K562 (cell line): Measurements from ENCODE around the gene ACKR3. TPM values are rescaled to one million over a fixed set of nuclear protein-coding genes. Genes with fewer than 3 reads are reported as not detected.

ENCODE experiments used
- ATAC-seq: fragments of 200-7000 bp; cut with Tn5 transposase; 3 replicates; pipeline ENCODE4 v1.9.1; 2020; ENCODE audit warnings: moderate library complexity
- BruUV-seq: library from RNA; stranded (reverse); fragments of 400-500 nt; replicated peaks from 2 replicates; lab custom pipeline; 2021; lab: Mats Ljungman, UMichigan
- CTCF ChIA-PET: fragments of 300-600 bp; formaldehyde crosslinking; extraction: SDS; loops from one replicate; lab custom pipeline; 2021; ENCODE audit warnings: low intra/inter-chr PET ratio; lab: Yijun Ruan, JAX
- POLR2A ChIA-PET: fragments of 300-600, 350-650 bp; sonication (Branson Sonifier 250); formaldehyde crosslinking; extraction: SDS; loops from one replicate; lab custom pipeline; 2021; ENCODE audit warnings: antibody characterized with exemption, inconsistent platforms; lab: Yijun Ruan, JAX
- DNase-seq, 4 experiments: peaks; one replicate each; pipeline versions ENCODE4 v3.0.0 to v3.0.0-alpha.2; 2011 to 2018; ENCODE audit warnings: low spot score in 3 of 4, mixed read lengths in 3 of 4; ENCODE audit errors: extremely low read depth in 1 of 4
- FAIRE-seq: peaks from 2 replicates; lab custom pipeline; 2011; peaks lifted over from hg19 to GRCh38; lab: Jason Lieb, UNC
- H2AFZ ChIP-seq: 2 replicates; pipeline ENCODE4 v1.6.0; 2011; ENCODE audit warnings: low read depth, low read length, control low read depth, inconsistent platforms
- H3K27ac ChIP-seq: fragments of 200-600 bp; 3 replicates; pipeline ENCODE4 v1.8.0; 2011; ENCODE audit warnings: low read depth, mild to moderate bottlenecking, control low read depth, inconsistent platforms, low read length, moderate library complexity, mixed read lengths; ENCODE audit errors: extremely low read depth
- H3K27me3 ChIP-seq, 2 experiments: fragments of 300-600 bp in 1 of 2; 2 replicates in 1 of 2; 3 replicates in 1 of 2; pipeline versions ENCODE4 v1.6.0 to v1.8.0; 2011; ENCODE audit warnings: inconsistent platforms in 2 of 2, low read length in 2 of 2, mild to moderate bottlenecking in 1 of 2, mixed read lengths in 1 of 2, moderate library complexity in 1 of 2; ENCODE audit not compliant: control insufficient read depth in 2 of 2, insufficient read depth in 2 of 2
- H3K36me3 ChIP-seq: fragments of 300-600 bp; 3 replicates; pipeline ENCODE4 v1.8.0; 2011; ENCODE audit warnings: mild to moderate bottlenecking, low read length, inconsistent platforms; ENCODE audit not compliant: control insufficient read depth, insufficient read depth
- H3K4me1 ChIP-seq, 2 experiments: fragments of 200-600 bp in 1 of 2; replicated peaks in 1 of 2; 2 replicates in 1 of 2; 3 replicates in 1 of 2; pipeline versions ENCODE4 v1.5.1 to v1.8.0; 2011; ENCODE audit warnings: inconsistent platforms in 2 of 2, low read length in 2 of 2, mild to moderate bottlenecking in 1 of 2, mixed read lengths in 1 of 2, moderate library complexity in 1 of 2; ENCODE audit not compliant: control insufficient read depth in 2 of 2, insufficient read depth in 2 of 2
- H3K4me2 ChIP-seq: 2 replicates; pipeline ENCODE4 v1.6.1; 2011; ENCODE audit warnings: low read length, control low read depth, inconsistent platforms, mixed read lengths; ENCODE audit not compliant: insufficient read depth
- H3K4me3 ChIP-seq: fragments of 200-600 bp; sonication (generic), shearing (Covaris generic); 2 replicates; pipeline ENCODE4 v1.5.1; 2016; ENCODE audit warnings: control low read depth, inconsistent platforms
- H3K79me2 ChIP-seq: fragments of 200-600 bp; 3 replicates; pipeline ENCODE4 v1.8.0; 2011; ENCODE audit warnings: low read length, inconsistent platforms; ENCODE audit not compliant: control insufficient read depth, insufficient read depth
- H3K9ac ChIP-seq, 2 experiments: 2 replicates each; pipeline versions ENCODE4 v1.6.0 to v1.6.1; 2011; ENCODE audit warnings: low read depth in 2 of 2, low read length in 2 of 2, control low read depth in 1 of 2, inconsistent platforms in 1 of 2, mild to moderate bottlenecking in 1 of 2, mixed read lengths in 1 of 2; ENCODE audit not compliant: insufficient read depth in 1 of 2
- H3K9me1 ChIP-seq: one replicate; pipeline ENCODE4 v1.6.0; 2011; ENCODE audit warnings: inconsistent platforms, mild to moderate bottlenecking, low read length, moderate library complexity; ENCODE audit not compliant: control insufficient read depth, insufficient read depth
- H3K9me3 ChIP-seq: replicated peaks from 2 replicates; pipeline ENCODE4 v1.5.1; 2011; ENCODE audit warnings: low read depth, low read length, inconsistent platforms; ENCODE audit not compliant: control insufficient read depth, insufficient read depth
- H4K20me1 ChIP-seq: replicated peaks from 2 replicates; pipeline ENCODE4 v1.6.1; 2011; ENCODE audit warnings: low read length, inconsistent platforms, mixed read lengths; ENCODE audit not compliant: control insufficient read depth, insufficient read depth
- CBFA2T3 ChIP-seq: fragments of 450-650 bp; IDR thresholded peaks from 2 replicates; pipeline ENCODE4 v1.6.1; 2017
- CREB1 ChIP-seq, 2 experiments: sonication (generic) in 1 of 2; formaldehyde crosslinking in 1 of 2; IDR thresholded peaks; 2 replicates each; pipeline versions ENCODE4 v1.6.1 to v1.8.0; 2012 to 2022; ENCODE audit warnings: inconsistent platforms in 1 of 2, mild to moderate bottlenecking in 1 of 2, missing genetic modification reagents in 1 of 2, moderate library complexity in 1 of 2
- ELF1 ChIP-seq: fragments of 200-800 bp; sonication (Bioruptor generic); IDR thresholded peaks from 2 replicates; pipeline ENCODE4 v1.6.1; 2016; ENCODE audit warnings: missing genetic modification characterization, missing compliant biosample characterization
- FOXJ2 ChIP-seq: fragments of 200-800 bp; sonication (Bioruptor generic); IDR thresholded peaks from 2 replicates; pipeline ENCODE4 v1.6.1; 2016; ENCODE audit warnings: missing genetic modification characterization, missing compliant biosample characterization
- FOXP1 ChIP-seq: sonication (generic); formaldehyde crosslinking; IDR thresholded peaks from 2 replicates; pipeline ENCODE4 v1.8.0; 2022; ENCODE audit warnings: mild to moderate bottlenecking, missing genetic modification reagents
- MAZ ChIP-seq, 2 experiments: fragments of 450-650 bp in 1 of 2; sonication (generic) in 1 of 2; formaldehyde crosslinking; IDR thresholded peaks in 1 of 2; conservative IDR thresholded peaks in 1 of 2; 2 replicates each; pipeline versions ENCODE4 v1.4.0 to v1.5.0; 2020; ENCODE audit warnings: mild to moderate bottlenecking in 1 of 2, missing genetic modification reagents in 1 of 2
- NFIX ChIP-seq: fragments of 250-450 bp; sonication (Bioruptor Pico); IDR thresholded peaks from 2 replicates; pipeline ENCODE4 v1.4.0; 2020; ENCODE audit warnings: low read depth, mild to moderate bottlenecking, moderate library complexity
- PML ChIP-seq: IDR thresholded peaks from 2 replicates; pipeline ENCODE4 v1.6.1; 2012; ENCODE audit warnings: low read length, inconsistent platforms
- SIN3A ChIP-seq, 2 experiments: fragments of 150-350 bp in 1 of 2; IDR thresholded peaks; 2 replicates each; pipeline ENCODE4 v1.6.1; 2011 to 2016; ENCODE audit warnings: borderline replicate concordance in 2 of 2, low read depth in 2 of 2, low read length in 2 of 2, mild to moderate bottlenecking in 2 of 2, moderate library complexity in 2 of 2; ENCODE audit not compliant: control insufficient read depth in 1 of 2
- ZC3H8 ChIP-seq: fragments of 450-650 bp; IDR thresholded peaks from 2 replicates; pipeline ENCODE4 v1.6.1; 2017
- ZNF511 ChIP-seq: sonication (generic); formaldehyde crosslinking; IDR thresholded peaks from 2 replicates; pipeline ENCODE4 v1.8.0; 2022; ENCODE audit warnings: mild to moderate bottlenecking, missing genetic modification reagents
- WGBS: fragments of 100-300 bp; shearing (Covaris generic); methylation state at CpG from one replicate; pipeline ENCODE4 v1.1.6; 2016; ENCODE audit warnings: low coverage, mixed read lengths; ENCODE audit not compliant: insufficient coverage; ENCODE audit errors: missing lambda C conversion rate; 5-methylcytosine and 5-hydroxymethylcytosine counted together
- in situ Hi-C: fragments of 300-500 bp; cut with MboI; formaldehyde crosslinking; loops from 4 replicates; pipeline ENCODE4 v1.15.0; 2018; ENCODE audit warnings: inconsistent platforms, mixed read lengths
- intact Hi-C: fragments of 100-400 bp; cut with micrococcal nuclease; formaldehyde crosslinking; loops from 2 replicates; pipeline ENCODE4 v1.14.2; 2022
- polyA plus RNA-seq, 8 experiments: library from polyadenylated mRNA; depleted of rRNA in 4 of 8; stranded (reverse) in 5 of 8; unstranded in 3 of 8; fragments of >200 nt; fragmentation: Nextera tagmentation in 2 of 8; fragmentation: Illumina TruSeq in 1 of 8; extraction: Ambion mirVana in 2 of 8; extraction: Trizol in 1 of 8; gene quantifications; 2 replicates each; pipeline versions ENCODE4 v1.2.1 to v1.2.3, GENCODE V29; 2011 to 2014; ENCODE audit warnings: inconsistent platforms in 1 of 8, missing spikeins in 1 of 8
- total RNA-seq, 7 experiments: library from RNA; depleted of rRNA in 6 of 7; stranded (reverse); fragments of >200 nt in 6 of 7; fragmentation: Illumina TruSeq in 2 of 7; extraction: Trizol in 2 of 7; gene quantifications; 2 replicates each; pipeline versions ENCODE4 v1.2.1 to v1.2.3, GENCODE V29; 2011 to 2021; ENCODE audit warnings: low replicate concordance in 1 of 7

The ACKR3 gene
- total and polyA plus RNA-seq, 9 of the 15 experiments (the other 6 are each of a cell fraction or from before 2014, with no cell fraction given) = 0.07 TPM; not detected in 8

- no peaks in the 10 kb centered on the region for H3K79me2 ChIP-seq
- intact Hi-C loops = no loop called here
- H3K27me3 ChIP-seq = peaks cover 0 to 21% of the 10 kb centered on the region in 2 experiments; a peak in 3 of 5 replicates
- ATAC-seq = no peak
- no peaks in the 10 kb centered on the region for H3K9me1 ChIP-seq
- no peaks in the 10 kb centered on the region; a peak in 1 of 5 replicates for H3K4me1 ChIP-seq
- TF ChIP-seq FOXP1 (CRISPR knock-in tag) (no peak), ELF1 (tag) (no peak), FOXJ2 (no peak), CREB1 (IDR thresholded peaks at IDR 0.05) (no peak), CREB1 (CRISPR knock-in tag; IDR thresholded peaks at IDR 0.05) (no peak), CBFA2T3 (no peak), MAZ (CRISPR knock-in tag; conservative IDR thresholded peaks at IDR 0.05 in 1 of 2, IDR thresholded peaks at IDR 0.05 in 1 of 2) (no peak), PML (no peak), SIN3A (IDR thresholded peaks at IDR 0.05; ENCODE audit: borderline replicate concordance in 2 of 2, control insufficient read depth in 1 of 2, low read depth in 2 of 2, low read length in 2 of 2) (no peak), ZC3H8 (no peak), ZNF511 (no peak), NFIX (CRISPR knock-in tag) (no peak)
- no peak overlapping the region for H3K9ac ChIP-seq
- 0% methylated on average over 13 of the region's 15 CpGs for WGBS
- H3K9me3 ChIP-seq = no peaks in the 10 kb centered on the region
- ChIA-PET POLR2A (no interaction called here), CTCF (no interaction called here)
- H4K20me1 ChIP-seq = no peaks in the 10 kb centered on the region
- H3K36me3 ChIP-seq = no peaks in the 10 kb centered on the region
- no peak overlapping the region for H3K4me2 ChIP-seq
- in situ Hi-C loops = no loop called here
- no peak for DNase-seq
- FAIRE-seq = no peak
- no peak overlapping the region for H3K4me3 ChIP-seq
- no peak overlapping the region for H2AFZ ChIP-seq
- no peak overlapping the region for H3K27ac ChIP-seq
- BruUV-seq = no TSS peak
These were observed 33.9 kb downstream of the ACKR3 start for GRCh38 chr2:236603361-236604015.
